TTC549 (cell line): ENCODE results near the gene AMH.

Experiments used
- FAIRE-seq: peaks from 2 replicates; lab custom pipeline; 2012; peaks lifted over from hg19 to GRCh38; lab: Jason Lieb, UNC

AMH gene

GRCh38 chr19:2287585-2288337, 38.6 kb downstream of the AMH start:
- no peak for FAIRE-seq

GRCh38 chr19:2288338-2288817, 39.3 kb downstream of the AMH start:
- no peak for FAIRE-seq

- FAIRE-seq = no peak
Measured at GRCh38 chr19:2288818-2289713, 39.9 kb downstream of the AMH start.

- no peak for FAIRE-seq
Measured at GRCh38 chr19:2289714-2290435, 40.8 kb downstream of the AMH start.

- FAIRE-seq = no peak
Measured at GRCh38 chr19:2290441-2291184, 41.5 kb downstream of the AMH start.

- FAIRE-seq = no peak
Measured at GRCh38 chr19:2291185-2291751, 42.1 kb downstream of the AMH start.

GRCh38 chr19:2294687-2295335, 45.7 kb downstream of the AMH start:
- FAIRE-seq = no peak

GRCh38 chr19:2296141-2296540, 47.0 kb downstream of the AMH start:
- FAIRE-seq = no peak

- FAIRE-seq = no peak
Measured at GRCh38 chr19:2300533-2300932, 51.4 kb downstream of the AMH start.
